HG02678 (cell line): ENCODE data around the gene OTULINL.

Source experiments
- ATAC-seq: cut with Tn5 transposase; IDR thresholded peaks from one replicate; pipeline ENCODE4 v1.9.1; 2021; ENCODE audit warnings: mild to moderate bottlenecking, moderate library complexity; ENCODE audit not compliant: unreplicated experiment

The OTULINL gene

GRCh38 chr5:14598225-14598624 is 16.6 kb downstream of the OTULINL start:
- no peak for ATAC-seq

- ATAC-seq, result no peak
Measured at GRCh38 chr5:14599476-14600127, 18.0 kb downstream of the OTULINL start.

- ATAC-seq, result no peak
Measured at GRCh38 chr5:14600846-14601245, 19.3 kb downstream of the OTULINL start.

GRCh38 chr5:14603141-14603540 is 21.5 kb downstream of the OTULINL start:
- no peak for ATAC-seq

GRCh38 chr5:14607104-14607503 is 25.5 kb downstream of the OTULINL start:
- ATAC-seq, result no peak

GRCh38 chr5:14608169-14608568 is 26.6 kb downstream of the OTULINL start:
- ATAC-seq, result no peak

- no peak for ATAC-seq
Measured at GRCh38 chr5:14611737-14612136, 30.1 kb downstream of the OTULINL start.

- ATAC-seq, result no peak
Measured at GRCh38 chr5:14614490-14614889, 32.9 kb downstream of the OTULINL start.

GRCh38 chr5:14615365-14615764 is 33.8 kb downstream of the OTULINL start:
- no peak for ATAC-seq

GRCh38 chr5:14617441-14617840 is 35.8 kb downstream of the OTULINL start:
- ATAC-seq, result no peak

- ATAC-seq, result no peak
Measured at GRCh38 chr5:14627270-14627669, 45.7 kb downstream of the OTULINL start.

- ATAC-seq, result no peak
Measured at GRCh38 chr5:14628346-14628745, 46.8 kb downstream of the OTULINL start.

GRCh38 chr5:14630671-14631070 is 49.1 kb downstream of the OTULINL start:
- no peak for ATAC-seq

GRCh38 chr5:14635656-14636055 is 54.1 kb downstream of the OTULINL start:
- no peak for ATAC-seq

- ATAC-seq, result no peak
Measured at GRCh38 chr5:14640765-14641164, 59.2 kb downstream of the OTULINL start.

GRCh38 chr5:14644623-14645237 is 63.1 kb downstream of the OTULINL start:
- no peak for ATAC-seq

GRCh38 chr5:14650052-14650451 is 68.5 kb downstream of the OTULINL start:
- no peak for ATAC-seq

- ATAC-seq, result no peak
Measured at GRCh38 chr5:14655146-14655741, 73.7 kb downstream of the OTULINL start.

- no peak for ATAC-seq
Measured at GRCh38 chr5:14656898-14657297, 75.3 kb downstream of the OTULINL start.

- ATAC-seq, result no peak
Measured at GRCh38 chr5:14659821-14660607, 78.4 kb downstream of the OTULINL start.

GRCh38 chr5:14660833-14661232 is 79.2 kb downstream of the OTULINL start:
- no peak for ATAC-seq
